ENCODE results near the gene TRAPPC12.

Gene TRAPPC12

DNA sequence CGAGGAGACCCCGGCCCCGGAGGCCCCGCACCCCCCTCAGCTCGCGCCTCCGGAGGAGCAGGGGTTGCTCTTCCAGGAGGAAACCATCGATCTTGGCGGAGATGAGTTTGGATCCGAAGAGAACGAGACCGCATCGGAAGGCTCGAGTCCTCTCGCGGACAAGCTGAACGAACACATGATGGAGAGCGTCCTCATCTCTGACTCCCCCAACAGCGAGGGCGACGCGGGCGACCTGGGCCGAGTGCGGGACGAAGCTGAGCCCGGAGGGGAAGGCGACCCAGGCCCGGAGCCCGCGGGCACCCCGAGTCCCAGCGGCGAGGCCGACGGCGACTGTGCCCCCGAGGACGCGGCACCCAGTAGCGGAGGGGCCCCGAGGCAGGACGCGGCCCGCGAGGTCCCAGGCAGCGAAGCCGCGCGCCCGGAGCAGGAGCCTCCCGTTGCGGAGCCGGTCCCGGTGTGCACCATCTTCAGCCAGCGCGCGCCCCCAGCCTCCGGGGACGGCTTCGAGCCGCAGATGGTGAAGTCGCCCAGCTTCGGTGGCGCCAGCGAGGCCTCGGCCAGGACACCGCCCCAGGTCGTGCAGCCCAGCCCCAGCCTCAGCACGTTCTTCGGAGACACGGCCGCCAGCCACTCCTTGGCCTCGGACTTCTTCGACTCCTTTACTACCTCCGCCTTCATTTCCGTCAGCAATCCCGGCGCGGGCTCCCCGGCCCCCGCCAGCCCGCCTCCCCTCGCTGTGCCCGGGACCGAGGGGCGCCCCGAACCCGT lies 8.3 kb downstream of the TRAPPC12 start:
- Histone ChIP-seq H3K4me1 (ENCODE audit: insufficient read depth, poor library complexity, severe bottlenecking) (no peaks in the 10 kb centered on the region), H3K4me3 (ENCODE audit: severe bottlenecking) (no peak overlapping the region), H3K27ac (ENCODE audit: poor library complexity, severe bottlenecking) (no peak overlapping the region), H3K36me3 (ENCODE audit: low read depth) (peaks cover 56% of the 10 kb centered on the region), H3K27me3 (ENCODE audit: insufficient read depth, poor library complexity, severe bottlenecking) (no peaks in the 10 kb centered on the region), H3K9me3 (ENCODE audit: severe bottlenecking) (no peaks in the 10 kb centered on the region)
- TF ChIP-seq, protein P1, sequence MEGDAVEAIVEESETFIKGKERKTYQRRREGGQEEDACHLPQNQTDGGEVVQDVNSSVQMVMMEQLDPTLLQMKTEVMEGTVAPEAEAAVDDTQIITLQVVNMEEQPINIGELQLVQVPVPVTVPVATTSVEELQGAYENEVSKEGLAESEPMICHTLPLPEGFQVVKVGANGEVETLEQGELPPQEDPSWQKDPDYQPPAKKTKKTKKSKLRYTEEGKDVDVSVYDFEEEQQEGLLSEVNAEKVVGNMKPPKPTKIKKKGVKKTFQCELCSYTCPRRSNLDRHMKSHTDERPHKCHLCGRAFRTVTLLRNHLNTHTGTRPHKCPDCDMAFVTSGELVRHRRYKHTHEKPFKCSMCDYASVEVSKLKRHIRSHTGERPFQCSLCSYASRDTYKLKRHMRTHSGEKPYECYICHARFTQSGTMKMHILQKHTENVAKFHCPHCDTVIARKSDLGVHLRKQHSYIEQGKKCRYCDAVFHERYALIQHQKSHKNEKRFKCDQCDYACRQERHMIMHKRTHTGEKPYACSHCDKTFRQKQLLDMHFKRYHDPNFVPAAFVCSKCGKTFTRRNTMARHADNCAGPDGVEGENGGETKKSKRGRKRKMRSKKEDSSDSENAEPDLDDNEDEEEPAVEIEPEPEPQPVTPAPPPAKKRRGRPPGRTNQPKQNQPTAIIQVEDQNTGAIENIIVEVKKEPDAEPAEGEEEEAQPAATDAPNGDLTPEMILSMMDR (IDR thresholded peaks at IDR 0.05; ENCODE audit: poor library complexity, severe bottlenecking) = no peak
- ATAC-seq (ENCODE audit: low read depth) (no peak), DNase-seq (ENCODE audit: low spot score) (no peak)

DNA sequence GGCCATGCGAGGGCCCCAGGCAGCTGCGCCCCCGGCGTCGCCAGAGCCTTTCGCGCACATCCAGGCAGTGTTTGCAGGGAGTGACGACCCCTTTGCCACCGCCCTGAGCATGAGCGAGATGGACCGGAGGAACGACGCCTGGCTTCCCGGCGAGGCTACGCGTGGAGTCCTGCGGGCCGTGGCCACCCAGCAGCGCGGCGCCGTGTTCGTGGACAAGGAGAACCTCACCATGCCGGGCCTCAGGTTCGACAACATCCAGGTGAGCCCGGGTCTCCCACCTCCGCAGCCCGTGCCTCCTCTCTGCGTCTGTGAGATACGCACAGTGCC lies 8.9 kb downstream of the TRAPPC12 start:
- TF ChIP-seq, protein P1 (IDR thresholded peaks at IDR 0.05; ENCODE audit: poor library complexity, severe bottlenecking) = no peak
- H3K27me3 ChIP-seq (ENCODE audit: insufficient read depth, poor library complexity, severe bottlenecking) = no peaks in the 10 kb centered on the region
- no peak for DNase-seq (ENCODE audit: low spot score)
- peaks cover 56% of the 10 kb centered on the region for H3K36me3 ChIP-seq (ENCODE audit: low read depth)
- no peak overlapping the region for H3K4me3 ChIP-seq (ENCODE audit: severe bottlenecking)
- H3K4me1 ChIP-seq (ENCODE audit: insufficient read depth, poor library complexity, severe bottlenecking) = no peaks in the 10 kb centered on the region
- no peaks in the 10 kb centered on the region for H3K9me3 ChIP-seq (ENCODE audit: severe bottlenecking)
- no peak for ATAC-seq (ENCODE audit: low read depth)
- H3K27ac ChIP-seq (ENCODE audit: poor library complexity, severe bottlenecking) = no peak overlapping the region

DNA sequence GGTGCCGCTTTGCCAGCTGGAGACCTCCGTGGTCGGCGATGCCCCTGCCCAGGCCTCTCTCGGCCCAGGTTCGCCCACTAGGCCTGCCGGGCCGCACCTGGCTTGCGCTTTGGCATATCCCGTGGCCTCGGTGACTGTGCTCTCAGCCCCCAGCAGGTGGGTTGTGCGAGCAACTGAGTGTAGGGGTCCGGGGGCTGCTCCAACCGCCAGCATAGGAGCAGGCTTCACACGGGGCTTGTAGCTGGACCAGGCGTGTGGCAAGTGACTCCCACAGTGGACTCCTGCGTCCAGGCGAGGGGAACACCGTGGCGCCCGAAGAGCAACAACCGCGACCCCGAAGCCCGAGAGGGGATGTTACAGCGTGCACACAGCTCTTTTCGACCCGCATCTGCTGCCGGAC lies 9.7 kb downstream of the TRAPPC12 start:
- no peaks in the 10 kb centered on the region for H3K4me1 ChIP-seq (ENCODE audit: insufficient read depth, poor library complexity, severe bottlenecking)
- H3K27me3 ChIP-seq (ENCODE audit: insufficient read depth, poor library complexity, severe bottlenecking) = no peaks in the 10 kb centered on the region
- H3K9me3 ChIP-seq (ENCODE audit: severe bottlenecking) = no peaks in the 10 kb centered on the region
- H3K4me3 ChIP-seq (ENCODE audit: severe bottlenecking) = no peak overlapping the region
- no peak for DNase-seq (ENCODE audit: low spot score)
- H3K36me3 ChIP-seq (ENCODE audit: low read depth) = peaks cover 59% of the 10 kb centered on the region
- H3K27ac ChIP-seq (ENCODE audit: poor library complexity, severe bottlenecking) = no peak overlapping the region
- no peak for ATAC-seq (ENCODE audit: low read depth)
- TF ChIP-seq, protein P1 (IDR thresholded peaks at IDR 0.05; ENCODE audit: poor library complexity, severe bottlenecking) = no peak

DNA sequence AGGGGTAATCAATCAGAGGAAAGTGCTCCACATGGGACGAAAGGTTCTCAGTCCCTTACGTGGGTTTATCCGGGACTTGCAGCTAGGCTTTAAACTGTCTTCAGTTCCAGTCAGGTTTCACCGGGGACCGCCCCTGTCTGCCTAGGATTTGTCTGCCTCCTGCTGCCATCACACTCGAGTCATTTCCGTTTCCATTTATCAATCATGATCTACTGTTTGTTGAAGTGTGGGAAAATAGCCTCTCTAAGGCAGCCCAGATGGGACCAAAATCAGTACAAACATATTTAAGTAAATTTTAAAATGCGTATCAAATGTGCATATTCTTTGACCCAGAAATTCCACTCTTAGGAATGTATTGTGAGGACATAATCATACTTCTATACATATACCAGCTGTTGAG lies 10.5 kb downstream of the TRAPPC12 start:
- TF ChIP-seq, protein P1 (IDR thresholded peaks at IDR 0.05; ENCODE audit: poor library complexity, severe bottlenecking) = no peak
- Histone ChIP-seq H3K36me3 (ENCODE audit: low read depth) (peaks cover 55% of the 10 kb centered on the region), H3K9me3 (ENCODE audit: severe bottlenecking) (peaks cover under 1% of the 10 kb centered on the region), H3K27ac (ENCODE audit: poor library complexity, severe bottlenecking) (no peak overlapping the region), H3K4me3 (ENCODE audit: severe bottlenecking) (no peak overlapping the region), H3K27me3 (ENCODE audit: insufficient read depth, poor library complexity, severe bottlenecking) (no peaks in the 10 kb centered on the region), H3K4me1 (ENCODE audit: insufficient read depth, poor library complexity, severe bottlenecking) (no peaks in the 10 kb centered on the region)
- ATAC-seq (ENCODE audit: low read depth) = no peak
- no peak for DNase-seq (ENCODE audit: low spot score)

DNA sequence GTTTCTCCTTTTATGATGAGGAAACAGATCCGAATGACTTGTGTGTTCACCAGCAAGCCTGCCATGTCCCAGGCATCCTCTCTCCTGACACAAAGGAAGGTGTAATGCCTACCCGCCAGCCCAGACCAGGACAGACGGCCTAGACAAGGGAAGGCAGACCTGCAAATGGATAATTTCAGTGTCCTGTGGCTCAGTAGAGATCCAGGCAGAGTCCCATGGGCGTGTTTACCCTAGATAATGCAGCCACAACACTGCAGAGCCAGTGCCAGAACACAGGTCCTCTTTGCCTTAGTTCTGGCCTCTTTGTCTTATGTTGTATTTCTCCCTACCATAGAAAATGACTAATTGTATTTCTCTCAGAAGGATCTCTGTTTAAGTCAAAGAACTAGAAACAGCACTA lies 12.7 kb downstream of the TRAPPC12 start:
- H3K27ac ChIP-seq (ENCODE audit: poor library complexity, severe bottlenecking) = no peak overlapping the region
- H3K4me3 ChIP-seq (ENCODE audit: severe bottlenecking) = no peak overlapping the region
- DNase-seq (ENCODE audit: low spot score) (no peak), ATAC-seq (ENCODE audit: low read depth) (no peak)
- H3K4me1 ChIP-seq (ENCODE audit: insufficient read depth, poor library complexity, severe bottlenecking) = no peaks in the 10 kb centered on the region
- peaks cover 5% of the 10 kb centered on the region for H3K9me3 ChIP-seq (ENCODE audit: severe bottlenecking)
- H3K36me3 ChIP-seq (ENCODE audit: low read depth) = peaks cover 54% of the 10 kb centered on the region
- TF ChIP-seq, protein P1 (IDR thresholded peaks at IDR 0.05; ENCODE audit: poor library complexity, severe bottlenecking) = no peak
- no peaks in the 10 kb centered on the region for H3K27me3 ChIP-seq (ENCODE audit: insufficient read depth, poor library complexity, severe bottlenecking)
